ENCODE results near the gene ROBO1. TPM values are rescaled to one million over a fixed set of nuclear protein-coding genes. Genes with fewer than 3 reads are reported as not detected.

Gene ROBO1
- total RNA-seq, 1 donor from 2014 or later: 20.8 TPM

- H3K27me3 ChIP-seq (ENCODE audit: control insufficient read depth, insufficient read depth, low read length): no peaks in the 10 kb centered on the region
- no peak overlapping the region for H3K4me3 ChIP-seq (ENCODE audit: low read depth, low read length)
- no peaks in the 10 kb centered on the region for H3K36me3 ChIP-seq (ENCODE audit: control insufficient read depth, insufficient read depth, low read length)
- DNase-seq (ENCODE audit: low read depth) (no peak), FAIRE-seq (no peak)
- TF ChIP-seq, protein P1, sequence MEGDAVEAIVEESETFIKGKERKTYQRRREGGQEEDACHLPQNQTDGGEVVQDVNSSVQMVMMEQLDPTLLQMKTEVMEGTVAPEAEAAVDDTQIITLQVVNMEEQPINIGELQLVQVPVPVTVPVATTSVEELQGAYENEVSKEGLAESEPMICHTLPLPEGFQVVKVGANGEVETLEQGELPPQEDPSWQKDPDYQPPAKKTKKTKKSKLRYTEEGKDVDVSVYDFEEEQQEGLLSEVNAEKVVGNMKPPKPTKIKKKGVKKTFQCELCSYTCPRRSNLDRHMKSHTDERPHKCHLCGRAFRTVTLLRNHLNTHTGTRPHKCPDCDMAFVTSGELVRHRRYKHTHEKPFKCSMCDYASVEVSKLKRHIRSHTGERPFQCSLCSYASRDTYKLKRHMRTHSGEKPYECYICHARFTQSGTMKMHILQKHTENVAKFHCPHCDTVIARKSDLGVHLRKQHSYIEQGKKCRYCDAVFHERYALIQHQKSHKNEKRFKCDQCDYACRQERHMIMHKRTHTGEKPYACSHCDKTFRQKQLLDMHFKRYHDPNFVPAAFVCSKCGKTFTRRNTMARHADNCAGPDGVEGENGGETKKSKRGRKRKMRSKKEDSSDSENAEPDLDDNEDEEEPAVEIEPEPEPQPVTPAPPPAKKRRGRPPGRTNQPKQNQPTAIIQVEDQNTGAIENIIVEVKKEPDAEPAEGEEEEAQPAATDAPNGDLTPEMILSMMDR (IDR thresholded peaks at IDR 0.05; ENCODE audit: insufficient read depth, low read length, severe bottlenecking): no peak
Measured at GRCh38 chr3:79255292-79255691, 512.5 kb downstream of the ROBO1 start.

- FAIRE-seq (no peak), DNase-seq (ENCODE audit: low read depth) (no peak)
- TF ChIP-seq, protein P1 (IDR thresholded peaks at IDR 0.05; ENCODE audit: insufficient read depth, low read length, severe bottlenecking): no peak
- H3K4me3 ChIP-seq (ENCODE audit: low read depth, low read length): no peak overlapping the region
- no peaks in the 10 kb centered on the region for H3K27me3 ChIP-seq (ENCODE audit: control insufficient read depth, insufficient read depth, low read length)
- H3K36me3 ChIP-seq (ENCODE audit: control insufficient read depth, insufficient read depth, low read length): no peaks in the 10 kb centered on the region
Measured at GRCh38 chr3:79253704-79254103, 514.1 kb downstream of the ROBO1 start.

DNA sequence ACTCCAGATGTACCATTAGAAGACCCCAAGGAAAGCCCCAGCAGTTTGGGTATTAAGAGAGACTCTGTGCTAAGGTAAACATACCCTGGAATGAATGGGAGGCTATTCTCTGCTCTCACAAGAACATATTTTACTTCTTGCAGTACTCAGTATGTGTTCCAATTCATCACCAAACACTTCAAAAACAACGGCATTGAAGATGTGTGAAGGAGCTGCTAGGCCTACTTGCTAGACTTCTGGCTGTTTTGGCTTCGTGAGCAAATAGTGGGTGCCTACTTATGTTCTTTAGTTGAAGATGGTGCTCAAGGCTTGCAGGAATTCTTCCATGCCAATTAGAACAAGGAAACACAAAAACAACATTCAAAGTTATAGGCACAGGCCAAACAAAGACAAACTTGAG is 514.5 kb downstream of the ROBO1 start:
- DNase-seq (ENCODE audit: low read depth): no peak
- Histone ChIP-seq H3K36me3 (ENCODE audit: control insufficient read depth, insufficient read depth, low read length) (no peaks in the 10 kb centered on the region), H3K4me3 (ENCODE audit: low read depth, low read length) (no peak overlapping the region), H3K27me3 (ENCODE audit: control insufficient read depth, insufficient read depth, low read length) (no peaks in the 10 kb centered on the region)
- no peak for FAIRE-seq
- TF ChIP-seq, protein P1 (IDR thresholded peaks at IDR 0.05; ENCODE audit: insufficient read depth, low read length, severe bottlenecking): no peak

- DNase-seq (ENCODE audit: low read depth): no peak
- TF ChIP-seq, protein P1 (IDR thresholded peaks at IDR 0.05; ENCODE audit: insufficient read depth, low read length, severe bottlenecking): no peak
- Histone ChIP-seq H3K27me3 (ENCODE audit: control insufficient read depth, insufficient read depth, low read length) (no peaks in the 10 kb centered on the region), H3K36me3 (ENCODE audit: control insufficient read depth, insufficient read depth, low read length) (no peaks in the 10 kb centered on the region), H3K4me3 (ENCODE audit: low read depth, low read length) (no peak overlapping the region)
- FAIRE-seq: no peak
Measured at GRCh38 chr3:79250746-79251145, 517.1 kb downstream of the ROBO1 start.

DNA sequence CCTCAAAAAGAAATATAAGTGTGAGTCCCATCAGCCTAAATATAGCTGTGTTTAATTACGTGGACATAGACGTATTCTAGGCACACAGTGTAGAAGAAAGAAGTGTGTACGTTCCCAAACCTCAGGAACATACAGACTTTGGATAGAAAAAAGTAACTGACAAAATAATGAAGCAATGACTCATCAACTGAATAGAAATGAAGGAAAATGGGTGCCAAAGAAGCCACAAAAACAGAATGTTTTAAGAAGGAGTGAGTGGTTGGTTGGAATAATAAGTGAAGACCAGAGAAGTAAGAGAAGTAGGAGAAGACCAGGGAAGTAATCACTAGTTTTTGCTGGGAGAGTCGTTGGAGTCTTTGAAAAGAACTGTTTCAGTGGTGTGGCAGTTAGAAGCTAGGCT is 518.1 kb downstream of the ROBO1 start:
- Histone ChIP-seq H3K36me3 (ENCODE audit: control insufficient read depth, insufficient read depth, low read length) (no peaks in the 10 kb centered on the region), H3K27me3 (ENCODE audit: control insufficient read depth, insufficient read depth, low read length) (no peaks in the 10 kb centered on the region), H3K4me3 (ENCODE audit: low read depth, low read length) (no peak overlapping the region)
- DNase-seq (ENCODE audit: low read depth) (no peak), FAIRE-seq (no peak)
- TF ChIP-seq, protein P1 (IDR thresholded peaks at IDR 0.05; ENCODE audit: insufficient read depth, low read length, severe bottlenecking): no peak

- TF ChIP-seq, protein P1 (IDR thresholded peaks at IDR 0.05; ENCODE audit: insufficient read depth, low read length, severe bottlenecking): no peak
- no peaks in the 10 kb centered on the region for H3K27me3 ChIP-seq (ENCODE audit: control insufficient read depth, insufficient read depth, low read length)
- no peaks in the 10 kb centered on the region for H3K36me3 ChIP-seq (ENCODE audit: control insufficient read depth, insufficient read depth, low read length)
- no peak overlapping the region for H3K4me3 ChIP-seq (ENCODE audit: low read depth, low read length)
- no peak for FAIRE-seq
- DNase-seq (ENCODE audit: low read depth): no peak
Measured at GRCh38 chr3:79247725-79248043, 520.1 kb downstream of the ROBO1 start.

All from bronchial epithelial cell (primary cell).